PC-3 (cell line): ENCODE measurements around the gene DNASE1L2.
"Not testable (repeated sequence)": the region's sequence is repeated elsewhere in the genome, so short reads cannot be mapped to it uniquely, and the experiment has no call there.

Source experiments
- CTCF ChIP-seq: fragments of 300-600 bp; sonication (generic); conservative IDR thresholded peaks from 2 replicates; pipeline ENCODE4 v1.5.1; 2017; ENCODE audit warnings: antibody characterized with exemption, low read depth, mild to moderate bottlenecking, low read length
- EZH2 ChIP-seq: fragments of 300-600 bp; sonication (generic); IDR thresholded peaks from one replicate; pipeline ENCODE4 v1.6.1; 2017; ENCODE audit warnings: antibody characterized with exemption, mild to moderate bottlenecking, low read length; ENCODE audit not compliant: unreplicated experiment

GRCh38 chr16:2267505-2267912 lies 31.3 kb downstream of the DNASE1L2 start:
- TF ChIP-seq CTCF, EZH2: not testable (repeated sequence)
